MM.1S (cell line): ENCODE data around the gene LMNB1.
"Not testable (repeated sequence)": the region's sequence is repeated elsewhere in the genome, so short reads cannot be mapped to it uniquely, and the experiment has no call there.

Experiments
- DNase-seq: peaks from one replicate; pipeline ENCODE4 v3.0.0-alpha.2; 2015
- H2AFZ ChIP-seq: fragments of 300-600 bp; sonication (generic); 2 replicates; pipeline ENCODE4 v1.6.0; 2016; ENCODE audit warnings: antibody characterized with exemption, low read length
- H3F3A ChIP-seq: fragments of 300-600 bp; sonication (generic); 2 replicates; pipeline ENCODE4 v1.6.1; 2016; ENCODE audit warnings: mild to moderate bottlenecking, antibody characterized with exemption, low read length, moderate library complexity, mixed read lengths; ENCODE audit not compliant: insufficient read depth
- H3K27ac ChIP-seq: fragments of 300-600 bp; sonication (generic); 2 replicates; pipeline ENCODE4 v1.5.1; 2016; ENCODE audit warnings: mild to moderate bottlenecking, low read length
- H3K27me3 ChIP-seq: fragments of 300-600 bp; sonication (generic); replicated peaks from 2 replicates; pipeline ENCODE4 v1.6.0; 2016; ENCODE audit warnings: low read length; ENCODE audit not compliant: insufficient read depth
- H3K36me3 ChIP-seq: fragments of 300-600 bp; sonication (generic); replicated peaks from 2 replicates; pipeline ENCODE4 v1.6.1; 2016; ENCODE audit warnings: mild to moderate bottlenecking, low read length, mixed read lengths; ENCODE audit not compliant: insufficient read depth
- H3K4me1 ChIP-seq: fragments of 300-600 bp; sonication (generic); 2 replicates; pipeline ENCODE4 v1.6.1; 2016; ENCODE audit warnings: low read length, mixed read lengths
- H3K4me2 ChIP-seq: fragments of 300-600 bp; sonication (generic); 2 replicates; pipeline ENCODE4 v1.6.0; 2016; ENCODE audit warnings: low read depth, low read length
- H3K4me3 ChIP-seq: fragments of 300-600 bp; sonication (generic); 2 replicates; pipeline ENCODE4 v1.5.1; 2016; ENCODE audit warnings: low read length, mixed read lengths
- H3K79me2 ChIP-seq: fragments of 300-600 bp; sonication (generic); 2 replicates; pipeline ENCODE4 v1.6.1; 2016; ENCODE audit warnings: mixed run types, low read length, mixed read lengths
- H3K9ac ChIP-seq: fragments of 300-600 bp; sonication (generic); 2 replicates; pipeline ENCODE4 v1.6.1; 2016; ENCODE audit warnings: low read length, mixed read lengths
- H3K9me2 ChIP-seq: fragments of 300-600 bp; sonication (generic); replicated peaks from 2 replicates; pipeline ENCODE4 v1.6.1; 2016; ENCODE audit warnings: mild to moderate bottlenecking, low read length, mixed read lengths; ENCODE audit not compliant: insufficient read depth
- H3K9me3 ChIP-seq: fragments of 300-600 bp; sonication (generic); replicated peaks from 2 replicates; pipeline ENCODE4 v1.6.1; 2016; ENCODE audit warnings: mild to moderate bottlenecking, low read length, mixed read lengths; ENCODE audit not compliant: insufficient read depth
- H4K20me1 ChIP-seq: fragments of 300-600 bp; sonication (generic); 2 replicates; pipeline ENCODE4 v1.6.1; 2016; ENCODE audit warnings: mild to moderate bottlenecking, low read length, moderate library complexity, mixed read lengths; ENCODE audit not compliant: insufficient read depth
- CTCF ChIP-seq: fragments of 300-600 bp; sonication (generic); IDR thresholded peaks from 2 replicates; pipeline ENCODE4 v1.5.1; 2016; ENCODE audit warnings: antibody characterized with exemption, low read length, mixed read lengths
- EZH2 ChIP-seq: fragments of 300-600 bp; sonication (generic); optimal IDR thresholded peaks from 2 replicates; pipeline ENCODE3; 2017; ENCODE audit warnings: low read depth, mild to moderate bottlenecking, antibody characterized with exemption, low read length, mixed read lengths
- EZH2phosphoT487 ChIP-seq: fragments of 300-600 bp; sonication (generic); IDR thresholded peaks from 2 replicates; pipeline ENCODE4 v1.6.1; 2018; ENCODE audit warnings: antibody characterized with exemption, low read length

The LMNB1 gene, protein sequence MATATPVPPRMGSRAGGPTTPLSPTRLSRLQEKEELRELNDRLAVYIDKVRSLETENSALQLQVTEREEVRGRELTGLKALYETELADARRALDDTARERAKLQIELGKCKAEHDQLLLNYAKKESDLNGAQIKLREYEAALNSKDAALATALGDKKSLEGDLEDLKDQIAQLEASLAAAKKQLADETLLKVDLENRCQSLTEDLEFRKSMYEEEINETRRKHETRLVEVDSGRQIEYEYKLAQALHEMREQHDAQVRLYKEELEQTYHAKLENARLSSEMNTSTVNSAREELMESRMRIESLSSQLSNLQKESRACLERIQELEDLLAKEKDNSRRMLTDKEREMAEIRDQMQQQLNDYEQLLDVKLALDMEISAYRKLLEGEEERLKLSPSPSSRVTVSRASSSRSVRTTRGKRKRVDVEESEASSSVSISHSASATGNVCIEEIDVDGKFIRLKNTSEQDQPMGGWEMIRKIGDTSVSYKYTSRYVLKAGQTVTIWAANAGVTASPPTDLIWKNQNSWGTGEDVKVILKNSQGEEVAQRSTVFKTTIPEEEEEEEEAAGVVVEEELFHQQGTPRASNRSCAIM

GRCh38 chr5:126776499-126777256 is at the start of gene LMNB1:
LMNB1 (plus strand) TSS chr5:126777136; CDS start chr5:126777509, 373 bp downstream.
- Histone ChIP-seq H3K27me3 (no peaks in the 10 kb centered on the region), H3K27ac (peak within 1 kb of the TSS; percentile 88), H2AFZ (peak within 1 kb of the TSS; percentile 76), H3K79me2 (peaks cover 44% of the 10 kb centered on the region), H3K36me3 (no peaks in the 10 kb centered on the region), H3F3A (peaks cover 28% of the 10 kb centered on the region), H3K9me2 (no peaks in the 10 kb centered on the region), H3K4me1 (peaks cover 9% of the 10 kb centered on the region; the same call in 1 of the 2 replicates), H3K4me3 (peak within 1 kb of the TSS; percentile 91), H3K9ac (peak within 1 kb of the TSS; percentile 98), H3K9me3 (no peaks in the 10 kb centered on the region), H4K20me1 (peaks cover 14% of the 10 kb centered on the region), H3K4me2 (peak within 1 kb of the TSS; percentile 85)
- no peak for TF ChIP-seq EZH2phosphoT487
- no peak for TF ChIP-seq EZH2
- no peak for TF ChIP-seq CTCF
- DNase-seq: peak; percentile 97

DNA sequence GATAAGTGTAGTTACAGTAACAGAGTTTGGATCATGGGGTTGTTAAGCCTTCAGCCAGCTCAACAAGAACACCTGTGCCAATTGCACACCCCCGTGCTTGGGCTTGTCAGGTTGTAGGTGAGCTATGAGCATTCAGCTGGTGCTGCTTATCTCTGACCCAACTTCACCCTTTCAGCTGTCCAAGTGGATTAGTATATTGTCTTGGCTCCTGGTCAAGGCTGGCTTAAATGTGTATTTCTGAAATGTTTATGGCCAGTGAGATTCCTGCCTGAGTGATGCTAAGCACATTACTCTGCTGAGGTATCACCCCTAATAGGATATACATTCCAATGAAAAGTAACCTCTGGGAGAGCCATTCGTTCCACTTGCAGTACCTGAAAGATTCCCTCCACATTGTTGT is 44.2 kb upstream of the LMNB1 start:
- H3K27me3 ChIP-seq: no peaks in the 10 kb centered on the region
- H2AFZ ChIP-seq: no peak overlapping the region
- no peaks in the 10 kb centered on the region for H3K79me2 ChIP-seq
- H3K4me3 ChIP-seq: no peak overlapping the region
- H3F3A ChIP-seq: no peaks in the 10 kb centered on the region
- H3K9me2 ChIP-seq: no peaks in the 10 kb centered on the region
- no peaks in the 10 kb centered on the region for H3K36me3 ChIP-seq
- no peaks in the 10 kb centered on the region for H3K4me1 ChIP-seq
- no peaks in the 10 kb centered on the region for H3K9me3 ChIP-seq
- no peak for TF ChIP-seq EZH2phosphoT487
- TF ChIP-seq EZH2: no peak
- TF ChIP-seq CTCF: no peak
- no peaks in the 10 kb centered on the region for H4K20me1 ChIP-seq
- no peak overlapping the region for H3K9ac ChIP-seq
- DNase-seq: no peak
- H3K4me2 ChIP-seq: no peak overlapping the region
- no peak overlapping the region for H3K27ac ChIP-seq

DNA sequence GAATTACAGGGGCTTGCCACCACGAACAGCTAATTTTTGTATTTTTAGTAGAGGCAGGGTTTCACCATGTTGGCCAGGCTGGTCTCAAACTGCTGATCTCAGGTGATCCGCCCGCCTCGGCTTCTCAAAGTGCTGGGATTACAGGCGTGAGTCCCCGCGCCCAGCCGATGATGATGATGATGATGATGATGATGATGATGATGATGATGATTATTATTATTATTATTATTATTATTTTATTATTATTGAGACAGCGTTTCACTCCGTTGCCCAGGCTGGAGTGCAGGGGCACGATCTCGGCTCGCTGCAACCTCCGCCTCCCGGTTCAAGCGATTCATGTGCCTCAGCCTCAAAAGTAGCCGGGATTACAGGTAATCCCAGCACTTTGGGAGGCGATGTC is 42.4 kb upstream of the LMNB1 start:
- H3K27me3 ChIP-seq, H3K36me3 ChIP-seq, H3K4me1 ChIP-seq, DNase-seq, H3K9me3 ChIP-seq, H3K9me2 ChIP-seq, H3K9ac ChIP-seq, H3K4me3 ChIP-seq, H3F3A ChIP-seq, H4K20me1 ChIP-seq, H3K4me2 ChIP-seq, H3K79me2 ChIP-seq, H3K27ac ChIP-seq, H2AFZ ChIP-seq: not testable (repeated sequence)
